ENCODE measurements around the gene TOGARAM2.

The TOGARAM2 gene

GRCh38 chr2:29000481-29000880 is 19.4 kb downstream of the TOGARAM2 start:
- TF ChIP-seq, protein P1, sequence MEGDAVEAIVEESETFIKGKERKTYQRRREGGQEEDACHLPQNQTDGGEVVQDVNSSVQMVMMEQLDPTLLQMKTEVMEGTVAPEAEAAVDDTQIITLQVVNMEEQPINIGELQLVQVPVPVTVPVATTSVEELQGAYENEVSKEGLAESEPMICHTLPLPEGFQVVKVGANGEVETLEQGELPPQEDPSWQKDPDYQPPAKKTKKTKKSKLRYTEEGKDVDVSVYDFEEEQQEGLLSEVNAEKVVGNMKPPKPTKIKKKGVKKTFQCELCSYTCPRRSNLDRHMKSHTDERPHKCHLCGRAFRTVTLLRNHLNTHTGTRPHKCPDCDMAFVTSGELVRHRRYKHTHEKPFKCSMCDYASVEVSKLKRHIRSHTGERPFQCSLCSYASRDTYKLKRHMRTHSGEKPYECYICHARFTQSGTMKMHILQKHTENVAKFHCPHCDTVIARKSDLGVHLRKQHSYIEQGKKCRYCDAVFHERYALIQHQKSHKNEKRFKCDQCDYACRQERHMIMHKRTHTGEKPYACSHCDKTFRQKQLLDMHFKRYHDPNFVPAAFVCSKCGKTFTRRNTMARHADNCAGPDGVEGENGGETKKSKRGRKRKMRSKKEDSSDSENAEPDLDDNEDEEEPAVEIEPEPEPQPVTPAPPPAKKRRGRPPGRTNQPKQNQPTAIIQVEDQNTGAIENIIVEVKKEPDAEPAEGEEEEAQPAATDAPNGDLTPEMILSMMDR (IDR thresholded peaks at IDR 0.05; ENCODE audit: borderline replicate concordance, insufficient read depth, low read depth, low read length) = no peak
- no peak overlapping the region for H3K4me3 ChIP-seq (ENCODE audit: low read depth, low read length)

- TF ChIP-seq, protein P1 (IDR thresholded peaks at IDR 0.05; ENCODE audit: borderline replicate concordance, insufficient read depth, low read depth, low read length) = no peak
Measured at GRCh38 chr2:29000956-29001355, 19.9 kb downstream of the TOGARAM2 start.

DNA sequence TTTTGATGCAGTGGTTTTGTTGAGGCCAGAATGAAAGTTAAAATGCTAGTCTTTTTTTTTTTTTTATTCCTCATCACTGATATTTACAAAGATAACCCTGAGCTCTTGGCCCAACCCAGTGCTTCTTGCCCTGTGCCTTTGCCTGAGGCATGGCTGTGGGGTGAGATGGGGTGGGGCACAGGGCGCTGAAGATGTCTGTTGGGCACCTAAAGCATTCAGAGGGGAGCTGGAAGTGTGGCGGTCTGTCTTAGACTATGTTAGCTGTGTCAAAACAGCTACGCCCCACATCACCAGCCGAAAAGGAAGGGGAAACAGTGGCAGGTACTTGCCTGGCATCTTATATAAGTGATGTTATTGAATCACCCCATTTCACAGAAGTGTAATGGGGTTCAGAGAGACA is 20.7 kb downstream of the TOGARAM2 start:
- no peak overlapping the region for H3K4me3 ChIP-seq (ENCODE audit: low read depth, low read length)
- TF ChIP-seq, protein P1 (IDR thresholded peaks at IDR 0.05; ENCODE audit: borderline replicate concordance, insufficient read depth, low read depth, low read length) = no peak

More at GRCh38 chr2:29000956-29001355, 19.9 kb downstream of the TOGARAM2 start:
- H3K4me3 ChIP-seq (ENCODE audit: low read depth, low read length) = no peak overlapping the region

DNA sequence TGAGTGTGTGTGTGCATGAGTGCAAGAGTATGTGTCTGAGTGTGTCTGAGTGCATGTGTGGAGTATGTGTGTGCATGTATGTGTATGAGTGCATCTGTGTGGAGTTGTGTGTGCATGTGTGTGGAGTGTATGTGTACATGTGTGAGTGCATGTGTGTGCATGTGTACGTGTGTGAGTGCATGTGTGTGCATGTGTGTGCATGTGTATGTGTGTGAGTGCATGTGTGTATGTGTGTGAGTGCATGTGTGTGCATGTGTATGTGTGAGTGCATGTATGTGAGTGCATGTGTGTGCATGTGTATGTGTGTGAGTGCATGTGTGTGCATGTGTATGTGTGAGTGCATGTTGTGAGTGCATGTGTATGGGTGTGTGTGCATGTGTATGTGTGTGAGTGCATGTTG is 23.7 kb downstream of the TOGARAM2 start:
- H3K4me3 ChIP-seq (ENCODE audit: low read depth, low read length) = no peak overlapping the region
- TF ChIP-seq, protein P1 (IDR thresholded peaks at IDR 0.05; ENCODE audit: borderline replicate concordance, insufficient read depth, low read depth, low read length) = no peak

DNA sequence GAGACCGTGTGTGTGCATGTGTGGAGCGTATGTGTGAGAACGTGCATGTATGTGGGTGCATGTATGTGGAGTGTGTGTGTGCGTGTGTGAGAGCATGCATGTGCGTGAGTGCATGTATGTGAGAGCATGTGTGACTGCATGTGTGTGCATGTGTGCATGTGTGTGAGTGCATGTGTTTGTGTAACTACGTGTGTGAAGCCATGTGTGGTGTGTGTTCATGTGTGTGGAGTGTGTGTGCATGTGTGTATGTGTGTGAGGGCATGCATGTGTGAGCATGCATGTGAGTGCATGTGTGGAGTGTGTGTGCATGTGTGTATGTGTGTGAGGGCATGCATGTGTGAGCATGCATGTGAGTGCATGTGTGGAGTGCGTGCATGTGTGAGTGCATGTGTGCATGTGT is 24.2 kb downstream of the TOGARAM2 start:
- TF ChIP-seq, protein P1 (IDR thresholded peaks at IDR 0.05; ENCODE audit: borderline replicate concordance, insufficient read depth, low read depth, low read length) = no peak
- no peak overlapping the region for H3K4me3 ChIP-seq (ENCODE audit: low read depth, low read length)

GRCh38 chr2:29006092-29006979 is 25.2 kb downstream of the TOGARAM2 start:
- TF ChIP-seq, protein P1 (IDR thresholded peaks at IDR 0.05; ENCODE audit: borderline replicate concordance, insufficient read depth, low read depth, low read length) = no peak
- no peak overlapping the region for H3K4me3 ChIP-seq (ENCODE audit: low read depth, low read length)

DNA sequence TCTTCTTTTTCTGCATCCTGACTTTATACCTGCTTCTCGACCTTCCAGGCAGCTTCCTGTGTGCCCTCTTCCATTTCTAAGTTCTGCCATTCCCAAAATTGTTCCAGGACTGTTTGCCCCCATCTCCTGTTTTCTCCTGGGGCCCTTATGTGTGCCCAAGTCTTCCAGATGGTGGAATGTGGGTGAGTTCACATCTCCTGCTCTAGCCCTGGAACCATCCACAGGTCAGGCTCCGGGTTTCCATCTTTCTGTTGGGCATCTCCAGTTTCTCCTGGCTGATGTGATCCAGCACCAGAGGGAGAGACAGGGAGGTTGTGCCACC is 25.8 kb downstream of the TOGARAM2 start:
- H3K4me3 ChIP-seq (ENCODE audit: low read depth, low read length) = no peak overlapping the region
- TF ChIP-seq, protein P1 (IDR thresholded peaks at IDR 0.05; ENCODE audit: borderline replicate concordance, insufficient read depth, low read depth, low read length) = no peak

Measured in GM12875 (cell line).